A549 (cell line): ENCODE results near the gene MRGPRD.

ENCODE experiments used
- BHLHE40 ChIP-seq: IDR thresholded peaks from 2 replicates; pipeline ENCODE4 v1.6.1; 2012; ENCODE audit warnings: low read depth, low read length, inconsistent platforms
- CTCF ChIP-seq: fragments of >200 bp; sonication (Bioruptor Twin); formaldehyde crosslinking; IDR thresholded peaks from 3 replicates; pipeline ENCODE4 v1.5.1; 2016
- E2F6 ChIP-seq: IDR thresholded peaks from 2 replicates; pipeline ENCODE4 v1.6.1; 2012; ENCODE audit warnings: low read depth, borderline replicate concordance
- EP300 ChIP-seq, 2 experiments: fragments of >200 bp; sonication (Bioruptor Twin); formaldehyde crosslinking; IDR thresholded peaks; 2 replicates in 1 of 2; 3 replicates in 1 of 2; pipeline ENCODE4 v1.6.1; 2016 to 2017
- HDAC2 ChIP-seq: fragments of 200-600 bp; sonication (generic); IDR thresholded peaks from 2 replicates; pipeline ENCODE4 v1.6.1; 2016
- HOXB13 ChIP-seq: fragments of 250-450 bp; sonication (Bioruptor Pico); IDR thresholded peaks from 2 replicates; pipeline ENCODE4 v1.5.0; 2020; ENCODE audit warnings: low read depth, mild to moderate bottlenecking, moderate library complexity
- KDM1A ChIP-seq: fragments of 200-600 bp; sonication (generic); IDR thresholded peaks from 2 replicates; pipeline ENCODE4 v1.6.1; 2016; ENCODE audit warnings: low read depth, mild to moderate bottlenecking
- NR3C1 ChIP-seq: fragments of >200 bp; sonication (Bioruptor Twin); formaldehyde crosslinking; IDR thresholded peaks from 3 replicates; pipeline ENCODE4 v1.6.1; 2017
- POLR2A ChIP-seq: IDR thresholded peaks from 2 replicates; pipeline ENCODE4 v1.6.1; 2012; ENCODE audit warnings: mild to moderate bottlenecking, low read length
- POLR2AphosphoS2 ChIP-seq: conservative IDR thresholded peaks from 2 replicates; pipeline ENCODE4 v1.6.1; 2012; ENCODE audit warnings: low read length, improper control_type of control experiment, inconsistent platforms
- REST ChIP-seq: fragments of 200-600 bp; sonication (generic); IDR thresholded peaks from 2 replicates; pipeline ENCODE4 v1.6.1; 2016; ENCODE audit warnings: antibody characterized with exemption, mild to moderate bottlenecking, moderate library complexity
- SMC3 ChIP-seq: fragments of >200 bp; sonication (Bioruptor Twin); formaldehyde crosslinking; IDR thresholded peaks from 3 replicates; pipeline ENCODE4 v1.6.1; 2018; ENCODE audit warnings: inconsistent platforms
- ZC3H11A ChIP-seq: fragments of 450-650 bp; IDR thresholded peaks from 2 replicates; pipeline ENCODE4 v1.6.1; 2014; ENCODE audit warnings: antibody characterized with exemption, mild to moderate bottlenecking

GRCh38 chr11:68935066-68935465, 45.7 kb downstream of the MRGPRD start:
- TF ChIP-seq ZC3H11A: no peak
- TF ChIP-seq POLR2A: no peak
- no peak for TF ChIP-seq EP300 (IDR thresholded peaks at IDR 0.05)
- TF ChIP-seq POLR2AphosphoS2: no peak
- TF ChIP-seq CTCF: no peak
- no peak for TF ChIP-seq HOXB13 (CRISPR knock-in tag)
- TF ChIP-seq HDAC2: no peak
- TF ChIP-seq SMC3: no peak
- TF ChIP-seq E2F6: no peak
- no peak for TF ChIP-seq NR3C1
- TF ChIP-seq REST: no peak
- TF ChIP-seq BHLHE40: no peak
- TF ChIP-seq KDM1A: no peak
